ENCODE measurements around the gene TMOD1. TPM values are rescaled to one million over a fixed set of nuclear protein-coding genes. Genes with fewer than 3 reads are reported as not detected.
A peak's percentile ranks its signal among the peaks of the same experiment; 100 is the strongest.

The TMOD1 gene
- total and polyA plus RNA-seq, 5 experiments from 2014 or later = 0.92 to 2.7 (median 1.2) TPM

DNA sequence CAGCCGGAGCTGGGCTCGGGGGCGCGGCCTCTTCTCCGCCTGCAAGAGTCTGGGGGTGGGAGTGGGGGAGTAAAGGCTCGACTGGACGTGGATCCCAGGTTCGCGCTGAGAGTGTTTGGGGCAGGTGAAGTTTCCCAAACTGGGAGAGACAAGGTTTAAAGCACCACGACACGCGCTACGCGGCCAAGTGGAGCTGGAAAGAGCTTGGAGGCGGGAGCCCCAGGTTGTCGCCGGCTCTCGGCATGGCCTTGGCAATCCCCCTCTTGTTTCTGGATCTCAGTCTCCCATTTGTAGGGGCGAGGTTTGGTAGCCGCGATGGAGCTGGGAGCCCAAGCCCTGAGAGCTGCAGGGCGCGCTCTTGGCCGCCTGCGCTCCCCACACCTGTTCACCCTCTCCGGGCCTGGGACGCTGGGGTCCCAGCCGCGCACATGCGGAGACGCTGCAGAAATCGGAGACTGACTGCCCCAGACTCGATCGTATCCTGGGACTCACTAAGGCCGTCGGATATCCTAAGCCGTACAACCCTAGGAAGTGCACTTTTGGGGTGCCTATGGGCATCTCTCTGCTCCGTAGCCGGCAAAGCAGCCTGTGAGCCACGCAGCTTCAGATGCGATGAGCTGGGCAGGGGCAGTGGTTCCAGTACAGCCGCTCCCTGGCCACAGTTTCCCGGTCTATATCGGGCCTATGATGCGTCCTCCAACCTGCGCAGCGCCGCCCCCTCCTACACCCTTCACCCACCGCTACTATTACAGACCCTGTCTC is 937 bp downstream of the TMOD1 start:
- no peak for DNase-seq
- peak in 1 of 2 donors; percentile 30 for ATAC-seq
- peaks cover 0 to 6% (median under 1%) of the 10 kb centered on the region in 3 donors for H3K36me3 Mint-ChIP-seq
- peak overlapping the region; percentile 64 to 81 (median 74) for H3K4me3 Mint-ChIP-seq
- H3K4me1 Mint-ChIP-seq = peaks cover 9 to 18% (median 13%) of the 10 kb centered on the region in 4 donors
- peaks cover 0 to 2% (median 0%) of the 10 kb centered on the region in 9 donors for H3K9me3 Mint-ChIP-seq
- no peak overlapping the region for H3K27ac Mint-ChIP-seq
- POLR2A ChIA-PET = no interaction called here
- H3K27me3 Mint-ChIP-seq = peaks cover 17 to 49% (median 38%) of the 10 kb centered on the region in 5 donors

DNA sequence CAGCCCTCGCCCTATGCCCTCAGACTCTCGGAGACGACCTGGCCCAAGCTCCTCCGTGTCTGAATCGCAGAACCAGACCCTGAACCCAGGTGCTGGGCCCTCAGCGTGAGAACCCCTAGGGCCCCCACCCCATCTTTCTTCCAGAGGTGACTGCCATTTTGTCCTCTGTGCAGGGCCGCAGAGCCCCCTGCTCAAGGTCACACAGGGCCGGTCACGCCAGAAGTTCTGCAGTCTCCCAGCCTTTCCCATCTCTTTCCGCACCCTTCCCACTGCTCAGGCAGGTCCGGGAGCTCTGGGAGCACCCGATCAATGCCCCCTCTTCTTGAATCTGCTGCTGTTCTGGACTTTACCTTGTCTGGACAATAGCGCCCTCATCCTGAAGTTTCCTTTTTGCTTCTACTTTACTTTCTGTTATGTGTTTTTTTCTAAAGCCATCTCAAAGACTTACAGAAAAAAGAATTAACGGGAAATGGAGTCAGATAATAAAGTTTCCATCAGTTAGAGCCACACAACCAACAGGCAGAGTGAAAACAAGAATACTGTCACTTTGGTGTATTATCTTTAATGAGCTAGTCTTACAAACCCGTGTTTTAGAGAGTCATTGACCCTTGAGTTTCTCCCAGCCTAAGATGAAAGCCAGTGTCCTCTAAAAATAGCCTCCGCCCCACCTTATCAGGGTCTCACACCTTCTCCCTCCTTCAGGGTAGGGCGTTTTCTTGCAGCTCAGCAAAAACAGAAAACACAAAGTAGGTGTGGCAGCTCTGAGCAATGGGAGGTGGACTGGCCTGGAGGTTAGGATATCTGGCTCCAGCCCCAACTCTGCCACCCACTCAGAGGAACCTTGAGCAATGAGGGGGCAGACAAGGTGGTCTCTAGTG is 1.8 kb downstream of the TMOD1 start:
- no peak for DNase-seq
- ATAC-seq = no peak
- H3K36me3 Mint-ChIP-seq = peaks cover 0 to 6% (median 0%) of the 10 kb centered on the region in 3 donors
- peak overlapping the region in 1 of 10 donors; percentile 82 for H3K27ac Mint-ChIP-seq
- POLR2A ChIA-PET = no interaction called here
- H3K9me3 Mint-ChIP-seq = peaks cover 0 to 2% (median 0%) of the 10 kb centered on the region in 9 donors
- H3K27me3 Mint-ChIP-seq = peaks cover 17 to 51% (median 38%) of the 10 kb centered on the region in 5 donors
- H3K4me3 Mint-ChIP-seq = peak overlapping the region; percentile 64 to 81 (median 76)
- peaks cover 9 to 18% (median 13%) of the 10 kb centered on the region in 4 donors for H3K4me1 Mint-ChIP-seq

DNA sequence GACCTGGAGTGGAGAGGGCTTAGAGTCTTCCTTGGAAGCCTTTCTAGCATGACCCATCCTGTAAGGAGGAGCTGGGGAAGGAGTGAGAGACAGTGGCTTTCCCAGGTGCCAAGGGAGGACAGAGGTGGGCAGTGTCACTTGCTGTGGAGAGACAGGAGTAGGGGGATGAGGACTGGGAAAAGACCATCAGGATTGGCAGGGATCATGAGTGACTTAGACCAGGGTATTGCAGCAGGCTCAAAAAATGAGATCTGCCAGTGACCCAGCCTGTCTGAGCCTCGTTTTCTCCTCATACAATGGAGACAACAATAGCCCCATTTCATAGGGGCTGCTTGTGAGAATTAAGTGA is 2.4 kb downstream of the TMOD1 start:
- H3K4me1 Mint-ChIP-seq = peaks cover 9 to 18% (median 13%) of the 10 kb centered on the region in 4 donors
- peaks cover 0 to 6% (median 0%) of the 10 kb centered on the region in 3 donors for H3K36me3 Mint-ChIP-seq
- no peak overlapping the region for H3K27ac Mint-ChIP-seq
- peaks cover 17 to 51% (median 38%) of the 10 kb centered on the region in 5 donors for H3K27me3 Mint-ChIP-seq
- no peak for ATAC-seq
- POLR2A ChIA-PET = no interaction called here
- no peak for DNase-seq
- peaks cover 0 to 2% (median 0%) of the 10 kb centered on the region in 9 donors for H3K9me3 Mint-ChIP-seq
- H3K4me3 Mint-ChIP-seq = peak overlapping the region in 1 of 10 donors; percentile 80

DNA sequence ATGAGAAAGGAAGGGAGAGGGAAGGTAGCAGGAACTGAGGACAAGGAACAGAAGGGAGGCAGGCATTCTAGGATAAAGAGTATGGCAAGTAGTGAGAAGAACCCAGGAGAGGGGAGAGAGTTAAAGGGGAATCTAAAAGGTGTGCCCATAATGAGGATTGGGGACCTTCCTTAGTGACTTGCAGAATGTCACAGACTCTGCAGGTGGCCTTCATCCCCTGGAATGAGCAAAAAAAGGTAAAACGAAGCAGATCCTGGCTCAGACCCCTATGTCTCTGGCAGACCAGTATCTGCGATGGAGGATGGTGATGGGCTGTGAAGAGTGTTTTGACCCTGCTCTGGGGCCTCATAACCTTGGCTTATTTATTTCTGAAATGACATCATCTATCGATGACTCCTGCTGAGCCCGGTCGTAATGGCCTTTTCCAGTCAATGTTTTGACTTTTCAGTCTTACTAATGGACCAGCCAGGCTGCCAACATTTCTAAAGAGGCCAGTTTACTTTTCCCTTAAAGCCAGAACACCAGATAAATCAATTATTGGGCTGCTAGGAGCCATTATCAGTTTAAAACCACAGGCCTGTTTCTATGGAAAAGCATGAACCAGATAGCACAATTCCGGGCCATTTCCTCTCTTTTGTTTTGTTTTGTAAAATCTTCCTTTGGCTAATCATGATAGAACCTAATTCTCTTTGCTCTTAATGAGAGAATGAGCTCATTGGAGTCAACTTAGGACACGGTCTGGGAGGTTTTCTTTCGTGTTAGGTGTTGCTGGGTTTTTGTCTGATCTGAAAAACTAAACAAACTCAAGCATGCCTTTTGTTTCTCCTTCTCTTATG is 3.1 kb downstream of the TMOD1 start:
- peaks cover 11 to 49% (median 38%) of the 10 kb centered on the region in 5 donors for H3K27me3 Mint-ChIP-seq
- H3K4me3 Mint-ChIP-seq = no peak overlapping the region
- H3K4me1 Mint-ChIP-seq = peaks cover 9 to 18% (median 13%) of the 10 kb centered on the region in 4 donors
- no peak for DNase-seq
- peaks cover 0 to 5% (median 0%) of the 10 kb centered on the region in 3 donors for H3K36me3 Mint-ChIP-seq
- POLR2A ChIA-PET = no interaction called here
- H3K27ac Mint-ChIP-seq = no peak overlapping the region
- ATAC-seq = no peak
- H3K9me3 Mint-ChIP-seq = peaks cover 0 to 2% (median 0%) of the 10 kb centered on the region in 9 donors

DNA sequence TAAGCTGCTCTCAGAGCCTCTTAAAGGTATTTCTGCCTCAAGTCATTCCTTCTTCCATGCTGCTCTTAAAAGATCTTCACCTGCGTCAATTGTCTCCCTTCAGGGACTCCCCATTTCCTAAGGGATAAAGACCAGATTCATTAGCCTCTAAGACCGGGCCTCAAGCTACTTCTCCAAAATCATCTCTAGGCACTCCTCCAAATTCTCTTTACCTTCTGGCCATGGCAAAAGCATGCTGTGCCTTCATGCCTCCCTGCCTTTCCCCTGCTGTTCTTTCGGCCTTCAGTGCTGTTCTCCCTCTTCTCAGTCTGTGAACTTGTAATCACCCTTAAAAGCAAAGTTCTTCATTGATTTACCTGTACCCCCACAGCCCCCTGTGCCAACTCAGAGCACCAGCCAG is 4.4 kb downstream of the TMOD1 start:
- no peak overlapping the region for H3K4me3 Mint-ChIP-seq
- DNase-seq (no peak), ATAC-seq (no peak)
- POLR2A ChIA-PET = no interaction called here
- H3K27ac Mint-ChIP-seq = no peak overlapping the region
- no peaks in the 10 kb centered on the region for H3K9me3 Mint-ChIP-seq
- H3K27me3 Mint-ChIP-seq = peaks cover 0 to 37% (median 29%) of the 10 kb centered on the region in 5 donors
- peaks cover 9 to 16% (median 12%) of the 10 kb centered on the region in 4 donors for H3K4me1 Mint-ChIP-seq
- peaks cover 0 to 3% (median 0%) of the 10 kb centered on the region in 3 donors for H3K36me3 Mint-ChIP-seq

DNA sequence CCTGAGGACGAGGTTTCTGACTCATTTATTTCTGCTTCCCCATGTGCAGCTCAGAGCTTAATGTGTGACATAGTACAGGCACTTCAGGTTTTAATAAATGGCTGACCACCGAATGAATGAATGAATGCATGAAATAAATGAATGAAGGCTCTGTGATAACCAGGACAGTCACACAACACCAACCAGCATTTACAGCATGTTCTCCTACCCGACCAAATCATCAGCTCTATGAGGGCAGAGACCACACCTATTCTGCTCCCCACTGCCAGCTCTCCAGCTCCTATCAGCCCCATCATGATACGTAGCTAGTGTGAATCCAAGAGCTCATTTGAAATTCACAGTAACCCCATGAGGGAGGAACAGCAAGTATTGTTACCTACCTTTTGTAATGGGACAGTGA is 4.8 kb downstream of the TMOD1 start:
- Mint-ChIP-seq H3K27ac (no peak overlapping the region), H3K9me3 (no peaks in the 10 kb centered on the region), H3K36me3 (peaks cover 0 to 3% (median 0%) of the 10 kb centered on the region in 3 donors), H3K4me3 (no peak overlapping the region), H3K4me1 (peaks cover 6 to 12% (median 10%) of the 10 kb centered on the region in 4 donors), H3K27me3 (peaks cover 0 to 33% (median 26%) of the 10 kb centered on the region in 5 donors)
- DNase-seq (no peak), ATAC-seq (no peak)
- POLR2A ChIA-PET = no interaction called here

DNA sequence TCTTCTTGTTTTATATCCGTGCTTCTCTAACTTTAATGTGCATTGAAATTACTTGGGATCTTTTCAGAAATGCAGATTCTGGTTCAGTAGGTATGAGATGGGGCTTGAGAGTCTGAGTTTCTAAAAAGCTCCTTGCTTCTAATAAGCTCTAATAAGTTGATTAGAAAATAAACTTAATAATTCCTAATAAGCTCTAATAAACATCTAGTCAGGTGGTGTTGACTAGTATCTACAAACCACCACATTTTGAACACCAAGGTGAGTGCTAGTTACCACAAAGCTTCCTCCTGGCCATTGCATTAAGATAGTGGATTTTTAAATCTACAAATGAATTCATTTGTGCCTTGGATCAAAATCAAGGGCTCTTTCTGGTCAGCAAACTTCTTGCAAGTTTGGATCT is 5.3 kb downstream of the TMOD1 start:
- Mint-ChIP-seq H3K27me3 (peaks cover 0 to 33% (median 26%) of the 10 kb centered on the region in 5 donors), H3K4me3 (no peak overlapping the region), H3K9me3 (no peaks in the 10 kb centered on the region), H3K36me3 (peaks cover 0 to 3% (median 0%) of the 10 kb centered on the region in 3 donors), H3K27ac (no peak overlapping the region), H3K4me1 (peaks cover 6 to 12% (median 10%) of the 10 kb centered on the region in 4 donors)
- no peak for DNase-seq
- no peak for ATAC-seq
- POLR2A ChIA-PET = no interaction called here

DNA sequence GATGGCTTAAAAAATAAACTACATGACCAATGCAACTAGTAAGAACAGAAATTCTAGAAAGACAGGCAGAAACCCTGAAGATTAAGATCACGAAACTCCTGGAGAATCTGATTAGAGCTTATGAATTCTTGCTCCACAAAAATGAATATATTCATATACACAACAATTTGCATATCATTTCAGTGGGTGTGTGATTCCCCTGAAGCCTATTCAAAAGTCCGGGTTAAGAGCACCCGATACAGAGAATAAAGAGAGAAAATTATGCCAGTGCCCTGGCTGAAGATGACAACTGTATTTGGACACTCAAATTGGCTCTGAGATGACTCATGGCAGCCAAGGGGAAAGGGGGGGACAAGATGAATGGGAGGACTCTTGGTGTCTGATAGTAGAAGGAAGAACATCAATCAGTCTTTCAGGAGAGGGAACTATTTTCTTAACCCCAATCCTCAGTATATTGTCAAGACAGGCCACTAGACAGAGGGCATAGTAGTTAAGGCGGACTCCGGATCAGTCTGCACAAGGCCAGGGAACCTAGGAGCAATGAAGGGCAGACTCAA is 6.0 kb downstream of the TMOD1 start:
- DNase-seq = no peak
- H3K4me3 Mint-ChIP-seq = no peak overlapping the region
- H3K36me3 Mint-ChIP-seq = peaks cover 0 to 3% (median 0%) of the 10 kb centered on the region in 3 donors
- peaks cover 0 to 31% (median 26%) of the 10 kb centered on the region in 5 donors for H3K27me3 Mint-ChIP-seq
- H3K27ac Mint-ChIP-seq = no peak overlapping the region
- POLR2A ChIA-PET = interaction anchor here (0.7 kb wide), 1 partner anchor 163 kb away, joined by 4 read pairs; no protein-coding TSS in a partner anchor
- no peak for ATAC-seq
- H3K4me1 Mint-ChIP-seq = peaks cover 6 to 10% (median 8%) of the 10 kb centered on the region in 4 donors
- H3K9me3 Mint-ChIP-seq = no peaks in the 10 kb centered on the region

DNA sequence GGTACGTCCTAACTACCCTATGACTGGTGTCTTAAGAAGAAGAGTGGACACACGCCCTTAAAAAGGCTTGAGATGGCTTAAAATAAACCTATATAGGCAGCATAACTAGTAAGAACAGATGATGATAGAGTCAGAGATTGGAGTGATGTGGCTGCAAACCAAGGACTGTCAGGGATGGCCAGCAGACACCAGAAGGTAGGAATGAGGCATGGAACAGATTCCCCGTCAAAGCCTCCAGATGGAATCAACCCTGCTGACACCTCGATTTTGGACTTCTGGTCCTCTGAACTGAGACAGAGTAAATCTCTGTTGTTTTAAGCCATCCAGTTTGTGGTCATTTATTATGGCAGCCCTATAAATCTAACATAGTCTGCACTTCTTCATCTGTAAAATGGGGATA is 7.4 kb downstream of the TMOD1 start:
- Mint-ChIP-seq H3K9me3 (no peaks in the 10 kb centered on the region), H3K4me1 (no peaks in the 10 kb centered on the region), H3K36me3 (no peaks in the 10 kb centered on the region), H3K27me3 (peaks cover 0 to 17% (median 13%) of the 10 kb centered on the region in 5 donors), H3K4me3 (no peak overlapping the region), H3K27ac (no peak overlapping the region)
- POLR2A ChIA-PET = no interaction called here
- DNase-seq (no peak), ATAC-seq (no peak)

DNA sequence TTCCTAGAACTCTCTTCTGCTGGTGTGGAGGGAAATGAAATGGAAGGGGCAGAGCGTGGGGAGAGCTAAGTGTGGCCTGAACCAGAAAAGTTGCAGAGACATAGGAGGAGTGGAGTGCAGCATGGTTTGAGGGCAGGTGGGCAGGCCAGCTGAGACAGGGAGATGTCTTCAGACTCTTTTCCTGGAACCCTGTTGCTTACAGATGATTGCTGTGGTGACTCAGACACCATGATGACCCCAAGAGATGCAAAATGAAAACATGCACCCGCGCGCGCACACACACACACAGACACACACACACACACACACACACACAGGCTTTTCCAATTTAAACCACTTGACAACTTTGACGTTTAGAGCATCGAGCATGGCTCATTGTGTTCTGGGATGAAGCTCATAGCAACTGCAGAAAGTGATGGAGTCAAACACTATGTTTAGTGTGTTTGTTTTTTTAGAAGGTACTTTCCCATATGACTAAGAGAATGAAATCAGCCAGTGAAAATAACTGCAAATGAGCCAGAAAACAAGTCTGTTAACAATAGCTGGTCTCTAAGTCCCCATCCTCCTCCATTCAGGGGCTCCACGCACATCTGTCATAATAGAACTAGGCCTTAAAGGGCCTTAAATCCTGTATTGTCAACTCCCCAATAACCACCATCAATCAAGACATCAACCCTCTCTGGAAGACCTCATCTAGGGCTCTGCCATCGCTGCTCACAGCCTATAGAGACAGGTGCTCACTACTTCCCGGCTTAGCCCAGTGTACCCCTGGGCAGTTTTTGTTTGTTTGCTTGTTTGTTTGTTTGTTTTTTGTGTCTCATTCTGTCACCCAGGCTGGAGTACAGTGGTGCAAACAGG is 9.6 kb downstream of the TMOD1 start:
- H3K27me3 Mint-ChIP-seq = peaks cover 2 to 9% (median 5%) of the 10 kb centered on the region in 5 donors
- H3K27ac Mint-ChIP-seq = peak overlapping the region in 1 of 10 donors; percentile 53
- no peak overlapping the region for H3K4me3 Mint-ChIP-seq
- no peaks in the 10 kb centered on the region for H3K9me3 Mint-ChIP-seq
- POLR2A ChIA-PET = no interaction called here
- no peaks in the 10 kb centered on the region for H3K36me3 Mint-ChIP-seq
- no peak for ATAC-seq
- DNase-seq = no peak
- no peaks in the 10 kb centered on the region for H3K4me1 Mint-ChIP-seq

DNA sequence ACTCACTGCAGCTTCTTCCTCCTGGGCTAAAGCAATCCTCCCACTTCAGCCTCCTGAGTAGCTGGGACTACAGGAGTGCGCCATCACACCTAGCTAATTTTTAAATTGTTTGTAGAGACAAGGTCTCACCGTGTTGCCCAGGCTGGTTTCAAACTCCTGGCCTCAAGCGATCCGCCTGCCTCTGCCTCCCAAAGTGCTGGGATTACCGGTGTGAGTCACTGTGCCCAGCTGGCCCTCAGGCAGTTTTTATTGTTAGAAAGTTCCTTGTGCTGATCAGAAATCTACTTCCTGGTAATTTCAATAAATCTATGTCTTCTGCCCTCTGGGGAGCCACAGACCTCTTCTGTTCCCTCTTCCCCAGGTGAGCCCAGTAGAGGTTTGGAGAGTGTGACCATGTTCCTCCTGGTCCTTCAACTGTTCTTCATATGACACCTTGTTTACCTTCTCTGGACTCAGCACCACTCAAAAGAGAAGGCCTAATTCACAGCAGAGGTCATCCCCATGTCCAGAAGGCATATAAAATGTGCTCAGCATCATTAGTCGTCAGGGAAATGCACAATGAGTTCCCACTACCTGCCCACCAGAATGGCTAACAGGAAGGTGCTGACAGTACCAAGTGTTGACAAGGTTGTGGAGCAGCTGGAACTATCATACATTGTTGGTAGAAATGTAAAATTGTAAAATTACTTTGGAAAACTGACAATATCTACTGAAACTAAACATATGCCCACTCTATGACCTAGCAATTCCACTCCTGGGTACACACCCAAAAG is 10.4 kb downstream of the TMOD1 start:
- POLR2A ChIA-PET = no interaction called here
- no peak for DNase-seq
- no peak overlapping the region for H3K4me3 Mint-ChIP-seq
- no peaks in the 10 kb centered on the region for H3K9me3 Mint-ChIP-seq
- H3K36me3 Mint-ChIP-seq = no peaks in the 10 kb centered on the region
- peak overlapping the region in 1 of 10 donors; percentile 53 for H3K27ac Mint-ChIP-seq
- H3K27me3 Mint-ChIP-seq = peaks cover 2 to 17% (median 13%) of the 10 kb centered on the region in 5 donors
- no peaks in the 10 kb centered on the region for H3K4me1 Mint-ChIP-seq
- ATAC-seq = no peak

All from naive thymus-derived CD8-positive, alpha-beta T cell (primary cell).